Upper lobe of right lung (tissue), 1 donor: ENCODE measurements around the gene NCF4. TPM values are rescaled to one million over a fixed set of nuclear protein-coding genes. Genes with fewer than 3 reads are reported as not detected.

Experiments used
- ATAC-seq: fragments of 200-7000 bp; cut with Tn5 transposase; one replicate; pipeline ENCODE4 v1.9.1; 2020; ENCODE audit warnings: mild to moderate bottlenecking, moderate library complexity
- DNase-seq: peaks from one replicate; pipeline ENCODE4 v3.0.0-alpha.2; 2020
- H3K27ac ChIP-seq: fragments of 200-600 bp; one replicate; pipeline ENCODE4 v1.8.0; 2022
- H3K27me3 ChIP-seq: fragments of 200-600 bp; one replicate; pipeline ENCODE4 v1.8.0; 2022; ENCODE audit warnings: mild to moderate bottlenecking
- H3K36me3 ChIP-seq: fragments of 200-600 bp; one replicate; pipeline ENCODE4 v1.8.0; 2022
- H3K4me1 ChIP-seq: fragments of 200-600 bp; one replicate; pipeline ENCODE4 v1.8.0; 2022
- H3K4me3 ChIP-seq: fragments of 200-600 bp; one replicate; pipeline ENCODE4 v1.8.0; 2022; ENCODE audit warnings: mild to moderate bottlenecking
- H3K9me3 ChIP-seq: fragments of 200-600 bp; one replicate; pipeline ENCODE4 v1.8.0; 2022
- CTCF ChIP-seq: fragments of 200-600 bp; IDR thresholded peaks from one replicate; pipeline ENCODE4 v1.8.0; 2022; ENCODE audit warnings: antibody characterized with exemption
- intact Hi-C: fragments of 100-400 bp; cut with DNase I; formaldehyde crosslinking; loops from one replicate; pipeline ENCODE4 v1.11.0; 2022
- total RNA-seq: library from RNA; stranded (reverse); fragmentation: NEBNext Ultra II Directional; extraction: Animal tissue kit (Norgen Biotek cat#: 25700); gene quantifications from one replicate; pipeline ENCODE4 v1.2.1, GENCODE V29; 2021
- donor health status: DM: no; HTN: yes; CAD: no; lungs with severe emphysema.

Gene NCF4
- total RNA-seq, 1 donor from 2014 or later, result 37.0 TPM

- Histone ChIP-seq H3K27me3 (peaks cover 23% of the 10 kb centered on the region), H3K4me1 (no peaks in the 10 kb centered on the region), H3K36me3 (no peaks in the 10 kb centered on the region), H3K27ac (no peak overlapping the region), H3K4me3 (no peak overlapping the region), H3K9me3 (no peaks in the 10 kb centered on the region)
- no peak for TF ChIP-seq CTCF
- DNase-seq (no peak), ATAC-seq (no peak)
- intact Hi-C loops, result no loop called here
Observed at GRCh38 chr22:36830601-36831000, 30.2 kb upstream of the NCF4 start.

DNA sequence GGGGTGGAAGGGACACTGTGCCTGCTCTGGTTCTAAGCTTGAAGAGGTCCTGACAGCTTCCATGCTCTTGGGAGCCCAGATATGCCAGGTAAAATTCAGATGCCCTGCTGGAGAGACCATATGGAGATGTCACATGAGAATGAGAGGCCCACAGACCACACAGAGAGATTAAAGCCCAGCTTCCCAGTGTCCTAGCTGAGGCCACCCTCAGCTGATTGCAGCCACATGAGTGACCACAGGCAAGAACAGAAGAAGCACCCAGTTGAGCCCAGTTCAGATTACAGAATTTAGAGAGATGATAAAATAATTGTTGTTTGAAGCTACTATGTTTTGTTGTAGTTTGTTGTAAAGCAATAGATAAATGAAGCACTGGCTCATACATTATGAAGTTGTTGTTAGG, 29.6 kb upstream of the NCF4 start:
- Histone ChIP-seq H3K4me3 (no peak overlapping the region), H3K36me3 (no peaks in the 10 kb centered on the region), H3K4me1 (no peaks in the 10 kb centered on the region), H3K27ac (no peak overlapping the region), H3K27me3 (peaks cover 28% of the 10 kb centered on the region), H3K9me3 (no peaks in the 10 kb centered on the region)
- DNase-seq (peak; percentile 48), ATAC-seq (peak; percentile 31)
- intact Hi-C loops, result no loop called here
- no peak for TF ChIP-seq CTCF

DNA sequence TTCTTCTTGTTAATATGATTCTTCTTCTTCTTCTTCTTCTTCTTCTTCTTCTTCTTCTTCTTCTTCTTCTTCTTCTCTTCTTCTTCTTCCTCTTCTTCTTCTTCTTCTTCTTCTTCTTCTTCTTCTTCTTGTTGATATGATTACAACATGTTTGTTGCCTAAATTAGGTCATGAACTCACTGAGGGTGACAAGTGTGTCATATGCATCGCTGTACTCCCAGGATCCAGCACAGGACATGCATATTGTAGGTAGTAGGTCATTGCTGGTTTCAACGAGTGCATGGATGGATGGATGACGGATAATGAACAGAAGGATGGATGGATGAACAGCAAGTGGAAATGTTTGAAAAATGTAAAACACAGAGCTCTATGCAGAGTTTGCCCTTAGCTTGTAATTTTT, 29.1 kb upstream of the NCF4 start:
- no peaks in the 10 kb centered on the region for H3K9me3 ChIP-seq
- H3K27ac ChIP-seq, result no peak overlapping the region
- no peak for TF ChIP-seq CTCF
- H3K4me1 ChIP-seq, result no peaks in the 10 kb centered on the region
- ATAC-seq, result peak; percentile 67
- no peaks in the 10 kb centered on the region for H3K36me3 ChIP-seq
- H3K4me3 ChIP-seq, result no peak overlapping the region
- peaks cover 29% of the 10 kb centered on the region for H3K27me3 ChIP-seq
- intact Hi-C loops, result no loop called here
- no peak for DNase-seq

- intact Hi-C loops, result no loop called here
- DNase-seq, result no peak
- Histone ChIP-seq H3K27ac (no peak overlapping the region), H3K4me3 (no peak overlapping the region), H3K27me3 (peaks cover 26% of the 10 kb centered on the region), H3K4me1 (no peaks in the 10 kb centered on the region), H3K36me3 (no peaks in the 10 kb centered on the region), H3K9me3 (no peaks in the 10 kb centered on the region)
- peak; percentile 54 for ATAC-seq
- no peak for TF ChIP-seq CTCF
Observed at GRCh38 chr22:36833073-36833472, 27.7 kb upstream of the NCF4 start.

DNA sequence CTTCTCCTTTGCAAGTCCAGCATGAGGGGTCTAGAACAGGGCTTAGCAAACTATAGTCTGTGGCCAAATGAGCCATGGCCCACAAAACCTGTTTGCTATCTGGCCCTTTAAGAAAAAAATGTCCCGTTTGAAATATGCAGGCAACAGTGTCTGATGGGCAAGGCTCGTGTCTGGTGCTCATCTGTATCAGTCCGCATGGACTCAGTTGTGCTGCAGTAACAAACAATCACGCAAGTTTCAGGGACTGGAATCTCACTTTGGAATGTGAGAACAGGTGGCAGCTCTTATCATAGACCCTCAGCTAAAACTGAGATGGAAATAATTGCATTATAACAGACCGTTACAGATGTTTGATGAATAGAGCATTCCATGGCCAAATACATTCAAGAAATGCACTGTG, 24.9 kb upstream of the NCF4 start:
- Histone ChIP-seq H3K9me3 (no peaks in the 10 kb centered on the region), H3K4me1 (no peaks in the 10 kb centered on the region), H3K36me3 (no peaks in the 10 kb centered on the region), H3K27ac (no peak overlapping the region), H3K4me3 (no peak overlapping the region), H3K27me3 (peaks cover 21% of the 10 kb centered on the region)
- ATAC-seq (no peak), DNase-seq (no peak)
- no peak for TF ChIP-seq CTCF
- intact Hi-C loops, result no loop called here
